ENCODE measurements around the gene RPL10.

Gene RPL10

GRCh38 chrX:154397888-154398667, at the start of gene RPL10:
Gene RPL10, plus strand, starts transcription at chrX:154398377. Its CDS starts 143 bp downstream, at chrX:154398520.
- Mint-ChIP-seq H3K4me3 (peak within 1 kb of the TSS; percentile 92), H3K36me3 (peaks cover 45% of the 10 kb centered on the region), H3K4me1 (peaks cover 22% of the 10 kb centered on the region), H3K9me3 (no peaks in the 10 kb centered on the region), H3K27ac (peak within 1 kb of the TSS; percentile 100)
- peak; percentile 88 for ATAC-seq
- peak; percentile 71 to 91 for DNase-seq (ENCODE audit: low spot score in 2 of 2)

GRCh38 chrX:154348646-154349358, 49.4 kb upstream of the RPL10 start:
- Mint-ChIP-seq H3K4me1 (peaks cover 33% of the 10 kb centered on the region), H3K9me3 (no peaks in the 10 kb centered on the region), H3K4me3 (peak overlapping the region; percentile 11), H3K36me3 (peaks cover 70% of the 10 kb centered on the region), H3K27ac (peak overlapping the region; percentile 92)
- no peak for ATAC-seq
- DNase-seq (ENCODE audit: low spot score in 2 of 2): no peak

- H3K36me3 Mint-ChIP-seq: peaks cover 77% of the 10 kb centered on the region
- ATAC-seq: peak; percentile 5
- H3K4me3 Mint-ChIP-seq: peak overlapping the region; percentile 11
- no peaks in the 10 kb centered on the region for H3K9me3 Mint-ChIP-seq
- peaks cover 33% of the 10 kb centered on the region for H3K4me1 Mint-ChIP-seq
- H3K27ac Mint-ChIP-seq: peak overlapping the region; percentile 92
- DNase-seq (ENCODE audit: low spot score in 2 of 2): no peak
Observed at GRCh38 chrX:154349359-154349935, 48.7 kb upstream of the RPL10 start.

DNA sequence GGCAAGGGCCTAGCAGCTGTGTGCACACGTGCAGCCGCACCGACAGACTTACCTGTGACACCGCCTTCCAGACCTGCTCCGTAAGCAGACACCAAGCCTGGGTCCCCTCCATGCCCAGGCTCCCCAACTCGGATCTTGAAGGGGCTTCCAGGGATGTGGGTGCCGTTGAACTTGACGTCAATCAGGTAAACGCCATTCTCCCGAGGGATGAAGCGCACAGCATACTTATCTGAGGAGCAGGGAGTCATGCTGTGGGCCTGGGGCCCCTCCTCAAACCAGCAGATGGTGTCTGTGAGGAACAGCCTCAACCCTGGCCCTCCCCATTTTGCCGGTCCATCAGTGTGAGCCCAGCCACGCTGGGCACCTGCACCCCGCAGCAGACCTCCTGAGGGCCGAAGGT, 48.2 kb upstream of the RPL10 start:
- H3K4me3 Mint-ChIP-seq: no peak overlapping the region
- no peak for DNase-seq (ENCODE audit: low spot score in 2 of 2)

DNA sequence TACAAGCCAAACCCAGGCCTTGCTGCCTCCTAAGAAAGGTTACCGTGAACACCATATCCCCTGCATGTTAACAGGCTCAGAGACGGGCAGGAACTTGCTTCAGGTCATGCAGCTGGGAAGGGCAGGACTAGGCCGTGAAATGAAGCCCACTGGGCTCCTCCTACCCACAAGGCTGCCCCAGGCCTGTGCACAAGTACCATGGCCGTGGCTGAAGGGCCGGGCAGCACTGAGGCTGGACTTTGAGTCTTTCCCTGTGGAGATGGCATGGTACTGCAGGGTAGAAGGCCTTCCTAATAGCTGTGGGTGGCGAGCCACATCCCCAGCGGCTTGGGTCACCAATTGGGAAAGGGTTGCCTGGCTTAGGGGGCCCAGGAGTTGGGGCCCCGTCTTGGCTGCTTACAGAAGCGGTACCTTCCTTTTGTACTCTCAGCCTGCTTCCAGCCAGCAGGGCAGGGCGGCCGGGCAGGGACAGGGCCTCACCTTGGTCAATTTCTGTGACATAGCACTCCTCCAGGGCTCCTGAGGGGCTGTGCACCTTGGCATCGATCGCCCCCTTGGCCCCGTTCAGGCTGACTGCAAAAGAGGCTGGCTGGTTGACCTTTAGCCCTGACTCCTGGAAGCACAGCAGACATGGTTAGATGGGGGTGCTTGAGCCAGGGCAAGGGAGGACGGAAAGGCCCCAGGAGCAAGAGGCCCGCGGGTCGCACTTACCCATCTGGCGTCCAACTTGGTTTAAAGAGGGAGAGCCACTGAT, 47.6 kb upstream of the RPL10 start:
- no peak overlapping the region for H3K4me3 Mint-ChIP-seq
- peaks cover 88% of the 10 kb centered on the region for H3K36me3 Mint-ChIP-seq
- peaks cover 33% of the 10 kb centered on the region for H3K4me1 Mint-ChIP-seq
- ATAC-seq: no peak
- H3K27ac Mint-ChIP-seq: peak overlapping the region; percentile 92
- DNase-seq (ENCODE audit: low spot score in 2 of 2): peak in 1 of 2 donors; percentile 48
- no peaks in the 10 kb centered on the region for H3K9me3 Mint-ChIP-seq

More for the DNA sequence above, 48.2 kb upstream of the RPL10 start:
- Mint-ChIP-seq H3K36me3 (peaks cover 82% of the 10 kb centered on the region), H3K4me1 (peaks cover 33% of the 10 kb centered on the region), H3K27ac (peak overlapping the region; percentile 92), H3K9me3 (no peaks in the 10 kb centered on the region)
- no peak for ATAC-seq

GRCh38 chrX:154351183-154352011, 46.8 kb upstream of the RPL10 start:
- no peaks in the 10 kb centered on the region for H3K9me3 Mint-ChIP-seq
- peak overlapping the region; percentile 36 for H3K4me3 Mint-ChIP-seq
- peaks cover 33% of the 10 kb centered on the region for H3K4me1 Mint-ChIP-seq
- H3K27ac Mint-ChIP-seq: peak overlapping the region; percentile 92
- ATAC-seq: no peak
- peaks cover 96% of the 10 kb centered on the region for H3K36me3 Mint-ChIP-seq
- DNase-seq (ENCODE audit: low spot score in 2 of 2): peak in 1 of 2 donors; percentile 56

GRCh38 chrX:154352012-154352401, 46.2 kb upstream of the RPL10 start:
- Mint-ChIP-seq H3K27ac (peak overlapping the region; percentile 92), H3K36me3 (peaks cover 100% of the 10 kb centered on the region), H3K4me1 (peaks cover 33% of the 10 kb centered on the region), H3K9me3 (no peaks in the 10 kb centered on the region), H3K4me3 (peak overlapping the region; percentile 36)
- DNase-seq (ENCODE audit: low spot score in 2 of 2): no peak
- no peak for ATAC-seq

- DNase-seq (ENCODE audit: low spot score in 2 of 2) (no peak), ATAC-seq (no peak)
- H3K4me3 Mint-ChIP-seq: peak overlapping the region; percentile 36
- no peaks in the 10 kb centered on the region for H3K9me3 Mint-ChIP-seq
- peaks cover 33% of the 10 kb centered on the region for H3K4me1 Mint-ChIP-seq
- H3K27ac Mint-ChIP-seq: peak overlapping the region; percentile 92
- H3K36me3 Mint-ChIP-seq: peaks cover 100% of the 10 kb centered on the region
Observed at GRCh38 chrX:154352466-154352865, 45.7 kb upstream of the RPL10 start.

DNA sequence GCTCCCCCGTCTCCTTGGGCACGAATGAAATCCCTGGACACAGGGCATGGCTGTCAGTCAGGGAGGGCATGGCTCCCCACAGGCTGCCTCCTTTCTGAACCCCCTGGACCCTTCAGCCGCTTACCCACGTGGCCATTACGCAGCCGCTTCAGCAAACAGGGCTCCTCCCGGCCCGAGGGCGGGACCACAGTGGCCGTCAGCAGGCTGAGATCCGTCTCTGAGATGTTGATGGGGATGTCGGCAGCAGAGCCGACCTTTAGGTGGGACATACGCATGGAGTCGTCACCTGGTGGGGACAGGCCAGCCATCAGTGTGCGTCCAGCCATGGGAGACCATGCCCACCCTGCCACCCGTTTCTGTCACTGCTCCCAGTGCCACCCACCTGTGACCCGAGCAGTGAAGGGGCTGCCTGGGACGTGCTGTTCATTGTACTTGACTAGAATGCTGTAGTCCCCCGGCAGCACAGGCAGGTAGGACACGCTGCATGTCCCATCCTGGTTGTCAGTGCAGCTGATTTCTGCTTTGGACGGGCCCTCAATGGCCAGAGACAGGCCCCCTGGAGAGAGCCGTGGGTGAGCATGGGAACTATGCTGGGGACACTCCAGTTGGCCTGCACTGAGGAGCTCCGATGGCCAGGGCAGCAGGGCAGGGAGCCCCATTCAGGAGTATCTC, 44.9 kb upstream of the RPL10 start:
- Mint-ChIP-seq H3K27ac (peak overlapping the region; percentile 92), H3K36me3 (peaks cover 100% of the 10 kb centered on the region), H3K4me3 (peak overlapping the region; percentile 7)

DNA sequence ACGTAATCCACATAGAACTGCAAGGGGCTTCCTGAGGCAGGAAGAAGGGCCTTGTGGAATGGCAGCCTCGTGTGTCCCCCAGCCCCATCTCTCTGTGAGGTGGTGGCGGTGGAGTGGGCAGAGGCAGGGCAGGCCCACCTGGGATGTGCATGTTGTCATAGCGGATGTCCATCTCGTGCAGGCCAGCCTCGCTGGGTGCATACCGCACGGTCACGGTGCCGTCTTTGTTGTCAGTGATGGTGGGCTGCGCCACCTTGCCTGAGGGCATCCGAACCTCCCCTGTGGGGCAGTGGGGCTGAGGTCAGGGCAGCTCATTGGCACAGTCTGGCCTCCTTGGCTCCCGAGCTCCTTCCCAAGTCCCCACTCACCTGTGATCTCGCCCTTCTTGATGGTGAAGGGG, 44.2 kb upstream of the RPL10 start:
- ATAC-seq: no peak
- H3K4me3 Mint-ChIP-seq: peak overlapping the region; percentile 7
- H3K9me3 Mint-ChIP-seq: no peaks in the 10 kb centered on the region
- H3K4me1 Mint-ChIP-seq: peaks cover 41% of the 10 kb centered on the region
- no peak for DNase-seq (ENCODE audit: low spot score in 2 of 2)
- peak overlapping the region; percentile 92 for H3K27ac Mint-ChIP-seq
- peaks cover 100% of the 10 kb centered on the region for H3K36me3 Mint-ChIP-seq

More for the DNA sequence above, 44.9 kb upstream of the RPL10 start:
- H3K9me3 Mint-ChIP-seq: no peaks in the 10 kb centered on the region
- DNase-seq (ENCODE audit: low spot score in 2 of 2) (no peak), ATAC-seq (no peak)
- peaks cover 34% of the 10 kb centered on the region for H3K4me1 Mint-ChIP-seq

DNA sequence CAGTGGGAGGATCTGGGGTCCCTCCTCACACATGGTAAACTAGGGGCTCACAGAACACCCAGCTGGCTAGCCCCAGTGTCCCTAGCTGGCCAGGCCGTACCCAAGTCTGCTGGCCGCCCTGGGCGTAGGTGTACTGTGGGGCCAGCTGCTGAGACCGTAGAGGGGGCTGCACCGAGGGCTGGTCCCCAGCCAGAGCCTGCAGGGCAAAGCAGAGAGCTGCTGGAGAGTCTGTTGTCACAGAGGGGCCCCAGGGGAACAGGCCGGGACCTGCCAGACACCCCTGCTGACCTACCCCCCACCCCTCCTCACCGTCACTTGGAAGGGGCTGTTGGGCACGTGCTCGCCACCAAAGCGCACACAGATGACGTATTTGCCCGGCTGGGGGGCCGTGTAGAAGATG, 43.7 kb upstream of the RPL10 start:
- Mint-ChIP-seq H3K27ac (no peak overlapping the region), H3K4me1 (peaks cover 41% of the 10 kb centered on the region), H3K4me3 (no peak overlapping the region), H3K9me3 (no peaks in the 10 kb centered on the region), H3K36me3 (peaks cover 100% of the 10 kb centered on the region)
- ATAC-seq: no peak
- DNase-seq (ENCODE audit: low spot score in 2 of 2): no peak

DNA sequence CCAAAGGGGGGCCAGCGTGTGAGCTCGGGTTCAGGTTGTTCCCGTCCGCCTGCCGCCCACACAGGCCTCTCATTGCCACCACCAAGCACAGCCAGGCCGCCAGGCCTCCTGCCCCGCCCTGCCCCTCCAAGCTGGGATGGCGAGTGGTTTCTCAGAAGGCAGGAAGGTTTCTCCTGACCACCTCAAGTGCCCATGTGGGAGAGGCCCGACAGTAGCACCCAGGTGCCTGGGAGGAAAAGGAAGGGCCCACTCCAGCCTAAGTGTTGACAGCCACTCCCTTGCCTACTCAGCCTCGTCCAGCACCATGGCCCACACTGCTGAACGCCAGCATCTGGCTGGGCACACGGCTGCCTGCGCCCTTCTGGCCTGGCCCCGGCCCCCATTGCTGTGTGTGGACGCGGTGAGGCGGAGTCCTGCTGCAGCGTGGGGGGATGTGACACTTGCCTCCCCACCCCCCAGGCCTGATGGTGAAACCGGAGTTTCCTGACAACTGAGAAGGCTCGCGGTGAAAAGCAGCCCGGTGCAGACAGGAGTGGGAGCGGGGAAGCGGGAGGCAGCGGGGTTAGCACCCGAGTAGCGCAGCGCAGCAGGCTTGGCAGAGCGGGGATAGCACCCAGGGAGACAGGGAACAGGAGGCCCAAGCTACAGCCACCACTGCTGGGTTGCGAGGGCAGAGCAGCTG, 42.9 kb upstream of the RPL10 start:
- Mint-ChIP-seq H3K27ac (no peak overlapping the region), H3K4me3 (no peak overlapping the region), H3K36me3 (peaks cover 100% of the 10 kb centered on the region), H3K9me3 (no peaks in the 10 kb centered on the region), H3K4me1 (peaks cover 41% of the 10 kb centered on the region)
- ATAC-seq (no peak), DNase-seq (ENCODE audit: low spot score in 2 of 2) (no peak)

DNA sequence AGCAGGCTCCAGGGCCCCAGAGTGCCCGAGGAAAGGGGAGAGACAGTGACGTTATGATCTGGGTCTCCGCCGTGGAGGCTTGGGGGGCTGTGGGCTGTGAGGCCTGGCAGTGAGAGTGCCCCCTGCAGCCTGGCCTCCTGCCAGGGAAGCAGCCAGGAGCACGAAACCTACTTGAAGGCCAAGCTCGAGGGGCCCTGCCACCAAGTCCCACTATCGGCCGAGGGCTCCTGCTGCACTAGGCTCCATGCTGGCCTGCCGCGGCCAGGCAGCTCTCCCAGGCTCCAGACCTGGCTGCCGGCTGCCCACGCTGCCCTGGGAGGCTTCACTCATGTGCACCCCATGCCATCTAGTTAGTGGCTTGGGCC, 42.4 kb upstream of the RPL10 start:
- ATAC-seq (no peak), DNase-seq (ENCODE audit: low spot score in 2 of 2) (no peak)
- Mint-ChIP-seq H3K27ac (no peak overlapping the region), H3K4me1 (peaks cover 41% of the 10 kb centered on the region), H3K36me3 (peaks cover 100% of the 10 kb centered on the region), H3K9me3 (no peaks in the 10 kb centered on the region), H3K4me3 (peak overlapping the region; percentile 13)

All from stimulated activated effector memory CD8-positive, alpha-beta T cell treated with anti-CD3 and anti-CD28 coated beads, Interleukin-12 subunit alpha, Interleukin-12 subunit beta, amount 100 ng/mL, for 72 hours (primary cell).